K562 (cell line): ENCODE measurements around the gene UQCC2.

Experiments
- BRF2 ChIP-seq: IDR thresholded peaks from 3 replicates; pipeline ENCODE4 v1.6.1; 2011; ENCODE audit warnings: borderline replicate concordance, mild to moderate bottlenecking; ENCODE audit not compliant: insufficient read length, insufficient read depth
- CLOCK ChIP-seq: fragments of 250-450 bp; sonication (Bioruptor Pico); IDR thresholded peaks from 2 replicates; pipeline ENCODE4 v1.4.0; 2020; ENCODE audit warnings: mild to moderate bottlenecking, moderate library complexity, borderline replicate concordance
- CREB1 ChIP-seq, 2 experiments: sonication (generic) in 1 of 2; formaldehyde crosslinking in 1 of 2; IDR thresholded peaks; 2 replicates each; pipeline versions ENCODE4 v1.6.1 to v1.8.0; 2012 to 2022; ENCODE audit warnings: inconsistent platforms in 1 of 2, mild to moderate bottlenecking in 1 of 2, missing genetic modification reagents in 1 of 2, moderate library complexity in 1 of 2
- FOXM1 ChIP-seq, 2 experiments: fragments of 450-650 bp in 1 of 2; sonication (generic) in 1 of 2; formaldehyde crosslinking in 1 of 2; IDR thresholded peaks; 2 replicates each; pipeline versions ENCODE4 v1.6.1 to v1.9.0; 2017 to 2022; ENCODE audit warnings: low read depth in 2 of 2, mild to moderate bottlenecking in 2 of 2, missing genetic modification reagents in 1 of 2, moderate library complexity in 1 of 2
- GTF2F1 ChIP-seq: IDR thresholded peaks from 2 replicates; pipeline ENCODE4 v1.6.1; 2011; ENCODE audit warnings: low read depth, low read length, improper control_type of control experiment
- JUND ChIP-seq, 2 experiments: IDR thresholded peaks; 2 replicates in 1 of 2; 3 replicates in 1 of 2; pipeline ENCODE4 v1.6.1; 2011; ENCODE audit warnings: borderline replicate concordance in 2 of 2, low read depth in 2 of 2, low read length in 2 of 2, improper control_type of control experiment in 1 of 2, missing biosample characterization in 1 of 2, missing genetic modification characterization in 1 of 2, missing genetic modification reagents in 1 of 2
- MYNN ChIP-seq, 2 experiments: sonication (generic); formaldehyde crosslinking in 1 of 2; IDR thresholded peaks; 2 replicates each; pipeline versions ENCODE4 v1.5.0 to v1.6.1; 2016 to 2020; ENCODE audit warnings: antibody characterized with exemption in 1 of 2, missing genetic modification reagents in 1 of 2
- TCF7L2 ChIP-seq: fragments of 150-350 bp; IDR thresholded peaks from 2 replicates; pipeline ENCODE4 v1.6.1; 2016; ENCODE audit warnings: low read depth, mild to moderate bottlenecking, low read length, moderate library complexity
- ZBTB1 ChIP-seq: sonication (generic); formaldehyde crosslinking; IDR thresholded peaks from 2 replicates; pipeline ENCODE4 v1.8.1; 2023; ENCODE audit warnings: missing genetic modification reagents, low read depth, mild to moderate bottlenecking, borderline replicate concordance
- ZNF318 ChIP-seq, 2 experiments: fragments of 450-650 bp; IDR thresholded peaks; 2 replicates each; pipeline ENCODE4 v1.6.1; 2016; ENCODE audit warnings: mild to moderate bottlenecking in 2 of 2, borderline replicate concordance in 1 of 2, low read depth in 1 of 2, moderate library complexity in 1 of 2
- ZNF354B ChIP-seq: fragments of 250-450 bp; sonication (Bioruptor Pico); IDR thresholded peaks from 2 replicates; pipeline ENCODE4 v1.4.0; 2020
- TF ChIP-seq, protein P1 (sequence below), 3 experiments: IDR thresholded peaks in 2 of 3; conservative IDR thresholded peaks in 1 of 3; 2 replicates each; pipeline ENCODE4 v1.5.1; 2011 to 2012; ENCODE audit warnings: low read length in 3 of 3, mild to moderate bottlenecking in 3 of 3, control low read depth in 2 of 3, improper control_type of control experiment in 1 of 3, inconsistent platforms in 1 of 3, low read depth in 1 of 3, mixed read lengths in 1 of 3, moderate library complexity in 1 of 3; ENCODE audit not compliant: insufficient read depth in 2 of 3

DNA sequence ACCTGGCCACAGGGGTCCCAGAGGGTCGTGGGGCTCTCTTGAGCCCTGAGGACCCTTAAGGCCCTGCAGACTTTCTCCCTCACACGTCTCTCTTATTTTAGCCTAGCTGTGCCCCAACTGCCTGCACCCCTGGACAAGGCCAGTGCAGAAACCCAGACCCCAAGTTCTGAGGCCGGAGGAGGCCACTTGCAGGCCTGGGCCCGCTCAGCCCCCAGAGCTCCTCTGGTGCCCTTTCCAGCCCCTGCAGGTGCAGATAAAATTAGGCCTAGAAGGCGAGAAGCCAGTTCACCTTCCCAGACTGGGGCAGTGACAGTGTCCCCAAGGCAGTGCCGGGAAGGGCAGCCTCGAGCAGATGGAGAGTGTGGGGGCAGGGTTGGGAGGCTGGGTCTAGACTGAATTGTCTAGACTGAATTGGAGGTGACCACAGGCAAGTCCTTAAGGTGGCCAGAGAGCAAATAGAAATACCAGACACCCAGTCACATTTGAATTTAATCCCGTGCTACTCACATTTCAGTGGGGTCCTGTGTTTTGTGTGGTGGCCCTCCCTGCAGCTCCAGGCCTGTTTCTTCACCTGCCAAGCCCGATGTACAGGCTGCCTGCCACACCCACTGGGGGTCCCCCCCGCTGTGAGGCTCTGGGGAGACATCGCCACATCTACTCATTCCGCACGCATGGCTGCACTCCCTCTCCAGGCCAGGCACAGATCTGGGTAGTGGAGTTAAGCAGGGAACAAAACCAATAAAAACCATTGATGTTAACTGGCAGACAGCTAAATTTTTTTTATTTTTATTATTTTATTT is 43.8 kb upstream of the UQCC2 start:
- TF ChIP-seq GTF2F1 (no peak), JUND (IDR thresholded peaks at IDR 0.05; ENCODE audit: borderline replicate concordance, low read depth, low read length) (no peak), JUND (tag; IDR thresholded peaks at IDR 0.05; ENCODE audit: borderline replicate concordance, low read depth, low read length) (no peak), FOXM1 (IDR thresholded peaks at IDR 0.05; ENCODE audit: low read depth) (no peak), FOXM1 (CRISPR knock-in tag; IDR thresholded peaks at IDR 0.05; ENCODE audit: low read depth) (no peak), MYNN (IDR thresholded peaks at IDR 0.05) (no peak), MYNN (CRISPR knock-in tag; IDR thresholded peaks at IDR 0.05) (no peak), ZNF354B (CRISPR knock-in tag) (no peak), BRF2 (no peak), ZBTB1 (CRISPR knock-in tag) (no peak), CREB1 (IDR thresholded peaks at IDR 0.05) (no peak), CREB1 (CRISPR knock-in tag; IDR thresholded peaks at IDR 0.05) (no peak), TCF7L2 (no peak), CLOCK (no peak), ZNF318 (IDR thresholded peaks at IDR 0.05; ENCODE audit: borderline replicate concordance in 1 of 2, low read depth in 1 of 2) (no peak)
- TF ChIP-seq, protein P1, sequence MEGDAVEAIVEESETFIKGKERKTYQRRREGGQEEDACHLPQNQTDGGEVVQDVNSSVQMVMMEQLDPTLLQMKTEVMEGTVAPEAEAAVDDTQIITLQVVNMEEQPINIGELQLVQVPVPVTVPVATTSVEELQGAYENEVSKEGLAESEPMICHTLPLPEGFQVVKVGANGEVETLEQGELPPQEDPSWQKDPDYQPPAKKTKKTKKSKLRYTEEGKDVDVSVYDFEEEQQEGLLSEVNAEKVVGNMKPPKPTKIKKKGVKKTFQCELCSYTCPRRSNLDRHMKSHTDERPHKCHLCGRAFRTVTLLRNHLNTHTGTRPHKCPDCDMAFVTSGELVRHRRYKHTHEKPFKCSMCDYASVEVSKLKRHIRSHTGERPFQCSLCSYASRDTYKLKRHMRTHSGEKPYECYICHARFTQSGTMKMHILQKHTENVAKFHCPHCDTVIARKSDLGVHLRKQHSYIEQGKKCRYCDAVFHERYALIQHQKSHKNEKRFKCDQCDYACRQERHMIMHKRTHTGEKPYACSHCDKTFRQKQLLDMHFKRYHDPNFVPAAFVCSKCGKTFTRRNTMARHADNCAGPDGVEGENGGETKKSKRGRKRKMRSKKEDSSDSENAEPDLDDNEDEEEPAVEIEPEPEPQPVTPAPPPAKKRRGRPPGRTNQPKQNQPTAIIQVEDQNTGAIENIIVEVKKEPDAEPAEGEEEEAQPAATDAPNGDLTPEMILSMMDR (IDR thresholded peaks at IDR 0.05 in 2 of 3, conservative IDR thresholded peaks at IDR 0.05 in 1 of 3; ENCODE audit: insufficient read depth in 2 of 3, low read depth in 1 of 3, low read length in 3 of 3) = no peak
